K562 (cell line): ENCODE measurements around the gene MPC1. TPM values are rescaled to one million over a fixed set of nuclear protein-coding genes. Genes with fewer than 3 reads are reported as not detected.

Experiments used
- ATAC-seq: fragments of 200-7000 bp; cut with Tn5 transposase; 3 replicates; pipeline ENCODE4 v1.9.1; 2020; ENCODE audit warnings: moderate library complexity
- BruUV-seq: library from RNA; stranded (reverse); fragments of 400-500 nt; replicated peaks from 2 replicates; lab custom pipeline; 2021; lab: Mats Ljungman, UMichigan
- CTCF ChIA-PET: fragments of 300-600 bp; formaldehyde crosslinking; extraction: SDS; loops from one replicate; lab custom pipeline; 2021; ENCODE audit warnings: low intra/inter-chr PET ratio; lab: Yijun Ruan, JAX
- POLR2A ChIA-PET: fragments of 300-600, 350-650 bp; sonication (Branson Sonifier 250); formaldehyde crosslinking; extraction: SDS; loops from one replicate; lab custom pipeline; 2021; ENCODE audit warnings: antibody characterized with exemption, inconsistent platforms; lab: Yijun Ruan, JAX
- DNase-seq, 4 experiments: peaks; one replicate each; pipeline versions ENCODE4 v3.0.0 to v3.0.0-alpha.2; 2011 to 2018; ENCODE audit warnings: low spot score in 3 of 4, mixed read lengths in 3 of 4; ENCODE audit errors: extremely low read depth in 1 of 4
- FAIRE-seq: peaks from 2 replicates; lab custom pipeline; 2011; peaks lifted over from hg19 to GRCh38; lab: Jason Lieb, UNC
- H2AFZ ChIP-seq: 2 replicates; pipeline ENCODE4 v1.6.0; 2011; ENCODE audit warnings: low read depth, low read length, control low read depth, inconsistent platforms
- H3K27ac ChIP-seq: fragments of 200-600 bp; 3 replicates; pipeline ENCODE4 v1.8.0; 2011; ENCODE audit warnings: low read depth, mild to moderate bottlenecking, control low read depth, inconsistent platforms, low read length, moderate library complexity, mixed read lengths; ENCODE audit errors: extremely low read depth
- H3K27me3 ChIP-seq, 2 experiments: fragments of 300-600 bp in 1 of 2; 2 replicates in 1 of 2; 3 replicates in 1 of 2; pipeline versions ENCODE4 v1.6.0 to v1.8.0; 2011; ENCODE audit warnings: inconsistent platforms in 2 of 2, low read length in 2 of 2, mild to moderate bottlenecking in 1 of 2, mixed read lengths in 1 of 2, moderate library complexity in 1 of 2; ENCODE audit not compliant: control insufficient read depth in 2 of 2, insufficient read depth in 2 of 2
- H3K36me3 ChIP-seq: fragments of 300-600 bp; 3 replicates; pipeline ENCODE4 v1.8.0; 2011; ENCODE audit warnings: mild to moderate bottlenecking, low read length, inconsistent platforms; ENCODE audit not compliant: control insufficient read depth, insufficient read depth
- H3K4me1 ChIP-seq, 2 experiments: fragments of 200-600 bp in 1 of 2; replicated peaks in 1 of 2; 2 replicates in 1 of 2; 3 replicates in 1 of 2; pipeline versions ENCODE4 v1.5.1 to v1.8.0; 2011; ENCODE audit warnings: inconsistent platforms in 2 of 2, low read length in 2 of 2, mild to moderate bottlenecking in 1 of 2, mixed read lengths in 1 of 2, moderate library complexity in 1 of 2; ENCODE audit not compliant: control insufficient read depth in 2 of 2, insufficient read depth in 2 of 2
- H3K4me2 ChIP-seq: 2 replicates; pipeline ENCODE4 v1.6.1; 2011; ENCODE audit warnings: low read length, control low read depth, inconsistent platforms, mixed read lengths; ENCODE audit not compliant: insufficient read depth
- H3K4me3 ChIP-seq: fragments of 200-600 bp; sonication (generic), shearing (Covaris generic); 2 replicates; pipeline ENCODE4 v1.5.1; 2016; ENCODE audit warnings: control low read depth, inconsistent platforms
- H3K79me2 ChIP-seq: fragments of 200-600 bp; 3 replicates; pipeline ENCODE4 v1.8.0; 2011; ENCODE audit warnings: low read length, inconsistent platforms; ENCODE audit not compliant: control insufficient read depth, insufficient read depth
- H3K9ac ChIP-seq, 2 experiments: 2 replicates each; pipeline versions ENCODE4 v1.6.0 to v1.6.1; 2011; ENCODE audit warnings: low read depth in 2 of 2, low read length in 2 of 2, control low read depth in 1 of 2, inconsistent platforms in 1 of 2, mild to moderate bottlenecking in 1 of 2, mixed read lengths in 1 of 2; ENCODE audit not compliant: insufficient read depth in 1 of 2
- H3K9me1 ChIP-seq: one replicate; pipeline ENCODE4 v1.6.0; 2011; ENCODE audit warnings: inconsistent platforms, mild to moderate bottlenecking, low read length, moderate library complexity; ENCODE audit not compliant: control insufficient read depth, insufficient read depth
- H3K9me3 ChIP-seq: replicated peaks from 2 replicates; pipeline ENCODE4 v1.5.1; 2011; ENCODE audit warnings: low read depth, low read length, inconsistent platforms; ENCODE audit not compliant: control insufficient read depth, insufficient read depth
- H4K20me1 ChIP-seq: replicated peaks from 2 replicates; pipeline ENCODE4 v1.6.1; 2011; ENCODE audit warnings: low read length, inconsistent platforms, mixed read lengths; ENCODE audit not compliant: control insufficient read depth, insufficient read depth
- HIVEP1 ChIP-seq: fragments of 250-450 bp; sonication (Bioruptor Pico); IDR thresholded peaks from 2 replicates; pipeline ENCODE4 v1.4.0; 2020; ENCODE audit warnings: mild to moderate bottlenecking
- POLR2H ChIP-seq: IDR thresholded peaks from 2 replicates; pipeline ENCODE4 v1.6.1; 2016; ENCODE audit warnings: missing genetic modification characterization, low read depth, mild to moderate bottlenecking, control low read depth, missing compliant biosample characterization, moderate library complexity
- WGBS: fragments of 100-300 bp; shearing (Covaris generic); methylation state at CpG from one replicate; pipeline ENCODE4 v1.1.6; 2016; ENCODE audit warnings: low coverage, mixed read lengths; ENCODE audit not compliant: insufficient coverage; ENCODE audit errors: missing lambda C conversion rate; 5-methylcytosine and 5-hydroxymethylcytosine counted together
- in situ Hi-C: fragments of 300-500 bp; cut with MboI; formaldehyde crosslinking; loops from 4 replicates; pipeline ENCODE4 v1.15.0; 2018; ENCODE audit warnings: inconsistent platforms, mixed read lengths
- intact Hi-C: fragments of 100-400 bp; cut with micrococcal nuclease; formaldehyde crosslinking; loops from 2 replicates; pipeline ENCODE4 v1.14.2; 2022
- polyA plus RNA-seq, 8 experiments: library from polyadenylated mRNA; depleted of rRNA in 4 of 8; stranded (reverse) in 5 of 8; unstranded in 3 of 8; fragments of >200 nt; fragmentation: Nextera tagmentation in 2 of 8; fragmentation: Illumina TruSeq in 1 of 8; extraction: Ambion mirVana in 2 of 8; extraction: Trizol in 1 of 8; gene quantifications; 2 replicates each; pipeline versions ENCODE4 v1.2.1 to v1.2.3, GENCODE V29; 2011 to 2014; ENCODE audit warnings: inconsistent platforms in 1 of 8, missing spikeins in 1 of 8
- total RNA-seq, 7 experiments: library from RNA; depleted of rRNA in 6 of 7; stranded (reverse); fragments of >200 nt in 6 of 7; fragmentation: Illumina TruSeq in 2 of 7; extraction: Trizol in 2 of 7; gene quantifications; 2 replicates each; pipeline versions ENCODE4 v1.2.1 to v1.2.3, GENCODE V29; 2011 to 2021; ENCODE audit warnings: low replicate concordance in 1 of 7

MPC1 gene
- total and polyA plus RNA-seq, 9 of the 15 experiments (the other 6 are each of a cell fraction or from before 2014, with no cell fraction given) = 78.6 to 185 (median 138) TPM

DNA sequence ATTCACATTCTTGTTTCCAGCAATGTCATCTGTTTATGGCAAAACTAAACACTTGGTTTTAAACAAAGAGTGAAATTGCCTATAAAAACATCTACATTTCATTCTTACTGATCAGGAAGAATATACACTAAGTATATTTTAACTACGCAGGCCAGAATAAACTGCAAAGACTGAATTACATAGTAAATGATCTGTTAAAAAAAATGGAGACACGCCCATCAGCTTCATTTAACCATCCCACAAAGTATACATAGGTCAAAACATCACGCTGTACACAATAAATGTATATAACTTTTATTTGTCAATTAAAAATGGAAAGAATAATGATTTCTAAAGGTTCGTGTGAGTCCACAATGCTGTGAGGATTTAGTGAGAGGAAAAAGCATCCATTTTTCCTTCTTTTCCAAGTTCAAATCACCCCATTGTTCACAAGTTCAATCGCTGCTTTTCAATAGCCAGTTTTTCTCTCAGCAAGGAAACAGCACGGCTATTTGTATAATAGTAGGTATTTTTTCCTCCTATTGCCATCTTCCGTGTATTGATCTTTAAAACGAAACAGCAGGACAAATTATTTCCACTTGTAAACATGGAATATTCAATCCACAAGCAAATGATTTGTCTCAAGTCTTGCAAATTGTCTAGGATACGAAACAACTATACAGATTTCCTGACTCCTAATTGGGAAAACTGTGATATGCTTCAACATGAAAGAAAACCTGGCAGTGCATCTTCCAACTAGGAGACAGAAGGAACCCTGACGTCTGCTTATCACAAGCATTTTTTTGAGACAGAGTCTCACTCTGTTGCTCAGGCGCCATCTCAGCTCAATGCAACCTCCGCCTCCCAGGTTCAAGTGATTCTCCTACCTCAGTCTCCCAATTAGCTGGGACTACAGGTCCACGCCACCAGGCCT lies 51.0 kb downstream of the MPC1 start:
- Histone ChIP-seq H3K4me3 (no peak overlapping the region), H3K9me1 (no peaks in the 10 kb centered on the region), H3K9ac (no peak overlapping the region), H2AFZ (no peak overlapping the region), H3K79me2 (peaks cover 80% of the 10 kb centered on the region), H3K27ac (no peak overlapping the region), H3K4me2 (no peak overlapping the region), H3K36me3 (peaks cover 47% of the 10 kb centered on the region), H3K9me3 (no peaks in the 10 kb centered on the region), H3K27me3 (no peaks in the 10 kb centered on the region), H4K20me1 (peaks cover 13% of the 10 kb centered on the region; the same call in 1 of the 2 replicates), H3K4me1 (peaks cover 5 to 14% of the 10 kb centered on the region in 2 experiments; a peak in 4 of 5 replicates)
- TF ChIP-seq HIVEP1 (CRISPR knock-in tag) (no peak), POLR2H (tag) (0 out of 2 replicates have a peak, but pooled peaks have one; percentile 38)
- peak in 1 of 4 experiments; percentile 20 for DNase-seq
- no peak for ATAC-seq
- FAIRE-seq = no peak
- POLR2A ChIA-PET = interaction anchor here (2.4 kb wide), 1 partner anchor 10 kb away, joined by 9 read pairs; the partner anchor contains the start of gene SFT2D1
- CTCF ChIA-PET = interaction anchor here (1.2 kb wide), 1 partner anchor 69 kb away, joined by 3 read pairs; no protein-coding TSS in a partner anchor
- in situ Hi-C loops (loop anchor here (5.0 kb wide), 1 partner anchor 46 kb away; no protein-coding TSS in a partner anchor), intact Hi-C loops (loop anchor here (2.0 to 5.0 kb wide), 2 partner anchors 19 to 71 kb away; no protein-coding TSS in a partner anchor)
- WGBS = 76% methylated on average over 13 of the region's 13 CpGs
- BruUV-seq = no TSS peak
